Activated CD8-positive, alpha-beta T cell treated with anti-CD3 and anti-CD28 coated beads for 36 hours (primary cell): Measurements from ENCODE around the gene PTS. TPM values are rescaled to one million over a fixed set of nuclear protein-coding genes. Genes with fewer than 3 reads are reported as not detected.

Source experiments
- ATAC-seq: fragments of 200-7000 bp; cut with Tn5 transposase; one replicate; pipeline ENCODE4 v1.10.0; 2021; ENCODE audit warnings: mild to moderate bottlenecking, moderate library complexity
- CTCF ChIA-PET: fragments of 350-600 bp; sonication (Branson Sonifier 250); formaldehyde crosslinking; loops from one replicate; lab custom pipeline; 2021; ENCODE audit warnings: antibody characterized with exemption; lab: Charles Lee
- POLR2A ChIA-PET: fragments of 350-600 bp; sonication (Branson Sonifier 250); formaldehyde crosslinking; loops from one replicate; lab custom pipeline; 2021; ENCODE audit warnings: antibody characterized with exemption; lab: Charles Lee
- DNase-seq: peaks from one replicate; pipeline ENCODE4 v3.0.0-alpha.2; 2020
- H3K27ac Mint-ChIP-seq: one replicate; pipeline ENCODE4 v1.8.0; 2021; ENCODE audit warnings: mild to moderate bottlenecking, mixed read lengths
- H3K27me3 Mint-ChIP-seq: one replicate; pipeline ENCODE4 v1.8.0; 2021; ENCODE audit warnings: mixed read lengths
- H3K36me3 Mint-ChIP-seq: one replicate; pipeline ENCODE4 v1.8.0; 2021; ENCODE audit warnings: low read depth, mixed read lengths
- H3K4me1 Mint-ChIP-seq: one replicate; pipeline ENCODE4 v1.8.0; 2021; ENCODE audit warnings: low read depth, mixed read lengths
- H3K4me3 Mint-ChIP-seq: one replicate; pipeline ENCODE4 v1.8.0; 2021; ENCODE audit warnings: mild to moderate bottlenecking, moderate library complexity, mixed read lengths
- H3K9me3 Mint-ChIP-seq: one replicate; pipeline ENCODE4 v1.8.0; 2021; ENCODE audit warnings: mixed read lengths
- CTCF ChIP-seq: fragments of 200-600 bp; IDR thresholded peaks from one replicate; pipeline ENCODE4 v1.8.0; 2022; ENCODE audit warnings: antibody characterized with exemption, mild to moderate bottlenecking
- intact Hi-C: fragments of 100-400 bp; cut with micrococcal nuclease; formaldehyde crosslinking; loops from one replicate; pipeline ENCODE4 v1.10.0; 2022
- total RNA-seq, 2 experiments: library from RNA; stranded (reverse); gene quantifications; one replicate each; pipeline ENCODE4 v1.2.3, GENCODE V29; 2021

Gene PTS
- total RNA-seq, 2 experiments from 2014 or later = 22.6 to 24.9 TPM

- Mint-ChIP-seq H3K9me3 (no peaks in the 10 kb centered on the region), H3K36me3 (peaks cover 42% of the 10 kb centered on the region), H3K27me3 (no peaks in the 10 kb centered on the region), H3K4me3 (no peak overlapping the region), H3K27ac (no peak overlapping the region), H3K4me1 (no peaks in the 10 kb centered on the region)
- intact Hi-C loops = no loop called here
- CTCF ChIA-PET = no interaction called here
- no peak for ATAC-seq
- POLR2A ChIA-PET = no interaction called here
- no peak for DNase-seq
- no peak for TF ChIP-seq CTCF
These were observed 9.6 kb downstream of the PTS start for GRCh38 chr11:112235750-112236390.

- ChIA-PET CTCF (no interaction called here), POLR2A (interaction anchor here (1.5 kb wide), 1 partner anchor 14 kb away, joined by 3 read pairs; no protein-coding TSS in a partner anchor)
- DNase-seq (no peak), ATAC-seq (no peak)
- Mint-ChIP-seq H3K4me1 (no peaks in the 10 kb centered on the region), H3K36me3 (peaks cover 44% of the 10 kb centered on the region), H3K27me3 (no peaks in the 10 kb centered on the region), H3K27ac (no peak overlapping the region), H3K4me3 (no peak overlapping the region), H3K9me3 (no peaks in the 10 kb centered on the region)
- intact Hi-C loops = no loop called here
- TF ChIP-seq CTCF = no peak
These were observed 11.2 kb downstream of the PTS start for GRCh38 chr11:112237451-112237850.

GRCh38 chr11:112238041-112238440 is 11.8 kb downstream of the PTS start:
- Mint-ChIP-seq H3K27ac (no peak overlapping the region), H3K9me3 (no peaks in the 10 kb centered on the region), H3K27me3 (no peaks in the 10 kb centered on the region), H3K36me3 (peaks cover 49% of the 10 kb centered on the region), H3K4me3 (no peak overlapping the region), H3K4me1 (no peaks in the 10 kb centered on the region)
- POLR2A ChIA-PET = interaction anchor here (1.5 kb wide), 1 partner anchor 14 kb away, joined by 3 read pairs; no protein-coding TSS in a partner anchor
- intact Hi-C loops = no loop called here
- ATAC-seq (no peak), DNase-seq (no peak)
- CTCF ChIA-PET = no interaction called here
- TF ChIP-seq CTCF = no peak

GRCh38 chr11:112241486-112241885 is 15.3 kb downstream of the PTS start:
- ATAC-seq = no peak
- Mint-ChIP-seq H3K36me3 (peaks cover 48% of the 10 kb centered on the region), H3K4me1 (no peaks in the 10 kb centered on the region), H3K27me3 (no peaks in the 10 kb centered on the region), H3K4me3 (no peak overlapping the region), H3K27ac (no peak overlapping the region), H3K9me3 (peaks cover 4% of the 10 kb centered on the region)
- TF ChIP-seq CTCF = no peak
- intact Hi-C loops = no loop called here
- POLR2A ChIA-PET = no interaction called here
- CTCF ChIA-PET = no interaction called here
- no peak for DNase-seq

- no peak overlapping the region for H3K27ac Mint-ChIP-seq
- ATAC-seq (no peak), DNase-seq (no peak)
- ChIA-PET POLR2A (no interaction called here), CTCF (interaction anchor here (5.7 kb wide), 1 partner anchor 33 kb away, joined by 18 read pairs; no protein-coding TSS in a partner anchor)
- peaks cover 4% of the 10 kb centered on the region for H3K9me3 Mint-ChIP-seq
- peaks cover 16% of the 10 kb centered on the region for H3K36me3 Mint-ChIP-seq
- no peak overlapping the region for H3K4me3 Mint-ChIP-seq
- H3K27me3 Mint-ChIP-seq = no peaks in the 10 kb centered on the region
- intact Hi-C loops = no loop called here
- no peaks in the 10 kb centered on the region for H3K4me1 Mint-ChIP-seq
- TF ChIP-seq CTCF = no peak
These were observed 21.0 kb downstream of the PTS start for GRCh38 chr11:112247201-112247600.
